Transverse colon (tissue), 4 donors: ENCODE data around the gene SF3A2. TPM values are rescaled to one million over a fixed set of nuclear protein-coding genes. Genes with fewer than 3 reads are reported as not detected.

ENCODE experiments used
- DNase-seq: peaks from one replicate; pipeline ENCODE4 v3.0.0-alpha.2; 2019
- H3K27ac ChIP-seq, 4 donors: fragments of 200-600 bp; sonication (generic); 2 replicates each; pipeline ENCODE4 v1.5.1; 2016 to 2018; ENCODE audit warnings: inconsistent platforms in 4 of 4
- H3K27me3 ChIP-seq: fragments of 200-600 bp; sonication (generic); 2 replicates; pipeline ENCODE4 v1.5.1; 2017; ENCODE audit warnings: inconsistent platforms
- H3K36me3 ChIP-seq, 4 donors: fragments of 200-600 bp; sonication (generic); 2 replicates each; pipeline ENCODE4 v1.5.1; 2017 to 2019; ENCODE audit warnings: inconsistent platforms in 4 of 4
- H3K4me1 ChIP-seq, 4 donors: fragments of 200-600 bp; sonication (generic); 2 replicates each; pipeline ENCODE4 v1.5.1; 2017 to 2020; ENCODE audit warnings: inconsistent platforms in 4 of 4
- H3K4me3 ChIP-seq, 4 donors: fragments of 200-600 bp; sonication (generic); 1 replicate in 1 of 4; 2 replicates in 3 of 4; pipeline versions ENCODE4 v1.5.1 to v1.6.1; 2017 to 2019; ENCODE audit warnings: inconsistent platforms in 4 of 4
- H3K9me3 ChIP-seq, 2 donors: fragments of 200-600 bp; sonication (generic); 2 replicates each; pipeline ENCODE4 v1.5.1; 2017 to 2019; ENCODE audit warnings: inconsistent platforms in 2 of 2
- CTCF ChIP-seq, 5 experiments: fragments of 200-600 bp in 3 of 5; fragments of 450-650 bp in 2 of 5; sonication (generic) in 3 of 5; IDR thresholded peaks; 1 replicate in 2 of 5; 2 replicates in 3 of 5; pipeline ENCODE4 v1.5.1; 2016 to 2017; ENCODE audit warnings: antibody characterized with exemption in 5 of 5, inconsistent platforms in 3 of 5, mild to moderate bottlenecking in 2 of 5, moderate library complexity in 1 of 5
- EP300 ChIP-seq: sonication (generic); formaldehyde crosslinking; IDR thresholded peaks from one replicate; pipeline ENCODE4 v1.6.1; 2017; ENCODE audit warnings: antibody characterized with exemption, low read depth
- POLR2A ChIP-seq: fragments of 450-650 bp; IDR thresholded peaks from one replicate; pipeline ENCODE4 v1.6.1; 2016; ENCODE audit warnings: antibody characterized with exemption, mild to moderate bottlenecking, moderate library complexity
- POLR2AphosphoS5 ChIP-seq, 3 donors: sonication (generic); formaldehyde crosslinking; IDR thresholded peaks; one replicate each; pipeline ENCODE4 v1.6.1; 2016; ENCODE audit warnings: antibody characterized with exemption in 3 of 3
- WGBS, 2 donors: methylation state at CpG; one replicate each; pipeline ENCODE4 v1.1.5; 2018; ENCODE audit warnings: low coverage in 1 of 2; 5-methylcytosine and 5-hydroxymethylcytosine counted together
- in situ Hi-C, 4 donors: fragments of 200-750 bp; cut with MboI; loops; one replicate each; pipeline versions ENCODE4 v1.15.0 to v1.15.1; 2017; ENCODE audit warnings: low sequenced_read_pairs in 3 of 4, low pct_ligation_motif_present in 1 of 4, low pct_unique_long_range_greater_than_20kb in 1 of 4
- intact Hi-C: fragments of 100-400 bp; cut with DNase I; formaldehyde crosslinking; loops from one replicate; pipeline ENCODE4 v1.15.1; 2023; ENCODE audit warnings: low total_unique reads
- total RNA-seq, 4 donors: library from RNA; depleted of rRNA; stranded (reverse); fragments of >200 nt; gene quantifications; one replicate each; pipeline ENCODE4 v1.1.0, GENCODE V29; 2016

SF3A2 gene
- total RNA-seq, 4 donors from 2014 or later, result 35.8 to 54.6 (median 41.6) TPM

GRCh38 chr19:2230807-2231533 lies 5.7 kb upstream of the SF3A2 start:
- in situ Hi-C loops (no loop called here), intact Hi-C loops (no loop called here)
- TF ChIP-seq CTCF (IDR thresholded peaks at IDR 0.05) (no peak), POLR2A (peak; percentile 23)
- Histone ChIP-seq H3K4me3 (no peak overlapping the region), H3K4me1 (peaks cover 11 to 24% (median 19%) of the 10 kb centered on the region in 4 donors), H3K27ac (peak overlapping the region in 1 of 4 donors; percentile 22), H3K36me3 (peaks cover 0 to 21% (median 8%) of the 10 kb centered on the region in 4 donors), H3K9me3 (no peaks in the 10 kb centered on the region), H3K27me3 (no peaks in the 10 kb centered on the region)
- no peak for DNase-seq
- 70% methylated on average over 10 of the region's 12 CpGs; no CpG with 5 or more reads in 1 of the 2 donors for WGBS, 2 donors

GRCh38 chr19:2231621-2232221 lies 4.9 kb upstream of the SF3A2 start:
- Histone ChIP-seq H3K36me3 (peaks cover 0 to 16% (median 7%) of the 10 kb centered on the region in 4 donors), H3K27ac (no peak overlapping the region)
- in situ Hi-C loops, result no loop called here

GRCh38 chr19:2232286-2233151 lies 4.1 kb upstream of the SF3A2 start:
- intact Hi-C loops (no loop called here), in situ Hi-C loops (no loop called here)
- Histone ChIP-seq H3K9me3 (no peaks in the 10 kb centered on the region), H3K27ac (peak overlapping the region in 1 of 4 donors; percentile 98), H3K4me1 (peaks cover 15 to 28% (median 24%) of the 10 kb centered on the region in 4 donors), H3K27me3 (no peaks in the 10 kb centered on the region), H3K4me3 (no peak overlapping the region), H3K36me3 (peaks cover 0 to 9% (median 3%) of the 10 kb centered on the region in 4 donors)
- 79% methylated on average over 29 of the region's 30 CpGs; no CpG with 5 or more reads in 1 of the 2 donors for WGBS, 2 donors
- no peak for DNase-seq
- TF ChIP-seq EP300 (no peak), POLR2AphosphoS5 (IDR thresholded peaks at IDR 0.05) (no peak), CTCF (IDR thresholded peaks at IDR 0.05) (no peak), POLR2A (no peak)

More at GRCh38 chr19:2231621-2232221, 4.9 kb upstream of the SF3A2 start:
- TF ChIP-seq EP300 (no peak), CTCF (IDR thresholded peaks at IDR 0.05) (peak in 2 of 5 experiments; percentile 13 to 37), POLR2AphosphoS5 (IDR thresholded peaks at IDR 0.05) (peak in 1 of 3 donors; percentile 70), POLR2A (peak; percentile 32)
- WGBS, 2 donors, result 78% methylated on average over 19 of the region's 21 CpGs; no CpG with 5 or more reads in 1 of the 2 donors
- Histone ChIP-seq H3K4me1 (peaks cover 11 to 24% (median 19%) of the 10 kb centered on the region in 4 donors), H3K27me3 (no peaks in the 10 kb centered on the region), H3K4me3 (no peak overlapping the region), H3K9me3 (no peaks in the 10 kb centered on the region)
- DNase-seq, result no peak
- intact Hi-C loops, result no loop called here
